BJ (cell line): ENCODE data around the gene AURKAIP1. TPM values are rescaled to one million over a fixed set of nuclear protein-coding genes. Genes with fewer than 3 reads are reported as not detected.
"Not testable (repeated sequence)": the region's sequence is repeated elsewhere in the genome, so short reads cannot be mapped to it uniquely, and the experiment has no call there.

ENCODE experiments used
- CTCF ChIA-PET: fragments of 350-600 bp; formaldehyde crosslinking; extraction: SDS; loops from one replicate; lab custom pipeline; 2021; ENCODE audit warnings: antibody characterized with exemption, inconsistent platforms; lab: Yijun Ruan, JAX
- POLR2A ChIA-PET: fragments of 300-600 bp; sonication (Branson Sonifier 250); formaldehyde crosslinking; extraction: SDS; loops from one replicate; lab custom pipeline; 2021; ENCODE audit warnings: antibody characterized with exemption; lab: Charles Lee
- DNase-seq: peaks from one replicate; pipeline ENCODE4 v3.0.0-alpha.2; 2011; ENCODE audit warnings: low read depth
- H3K27me3 ChIP-seq: 2 replicates; pipeline ENCODE4 v1.6.0; 2011; ENCODE audit warnings: low read length; ENCODE audit not compliant: control insufficient read depth, insufficient read depth
- H3K36me3 ChIP-seq: 2 replicates; pipeline ENCODE4 v1.5.1; 2011; ENCODE audit warnings: low read length; ENCODE audit not compliant: control insufficient read depth, insufficient read depth
- H3K4me3 ChIP-seq: 2 replicates; pipeline ENCODE4 v1.5.1; 2011; ENCODE audit warnings: low read depth, mild to moderate bottlenecking, control low read depth, low read length
- CTCF ChIP-seq: IDR thresholded peaks from 2 replicates; pipeline ENCODE4 v1.5.1; 2011; ENCODE audit warnings: low read depth, mild to moderate bottlenecking, control low read depth, inconsistent platforms, low read length, moderate library complexity; ENCODE audit not compliant: insufficient read depth
- polyA plus RNA-seq: library from polyadenylated mRNA; depleted of rRNA; stranded (reverse); fragments of >200 nt; gene quantifications from 2 replicates; pipeline ENCODE4 v1.2.3, GENCODE V29; 2011

AURKAIP1 gene
- polyA plus RNA-seq, 1 experiment: 97.8 TPM

GRCh38 chr1:1418464-1419362 is 43.7 kb upstream of the AURKAIP1 start:
- CTCF ChIA-PET: no interaction called here
- H3K4me3 ChIP-seq: no peak overlapping the region
- TF ChIP-seq CTCF: no peak
- no peak for DNase-seq
- no peaks in the 10 kb centered on the region for H3K27me3 ChIP-seq
- no peaks in the 10 kb centered on the region for H3K36me3 ChIP-seq
- POLR2A ChIA-PET: no interaction called here

- DNase-seq, CTCF ChIA-PET, H3K4me3 ChIP-seq, H3K36me3 ChIP-seq, H3K27me3 ChIP-seq, POLR2A ChIA-PET: not testable (repeated sequence)
Observed at GRCh38 chr1:1417825-1418463, 42.9 kb upstream of the AURKAIP1 start.

- CTCF ChIA-PET, H3K27me3 ChIP-seq, H3K36me3 ChIP-seq, POLR2A ChIA-PET, H3K4me3 ChIP-seq, DNase-seq: not testable (repeated sequence)
Observed at GRCh38 chr1:1417396-1417795, 42.4 kb upstream of the AURKAIP1 start.

- POLR2A ChIA-PET: no interaction called here
- CTCF ChIA-PET: no interaction called here
- no peaks in the 10 kb centered on the region for H3K27me3 ChIP-seq
- no peak for DNase-seq
- no peaks in the 10 kb centered on the region for H3K36me3 ChIP-seq
- TF ChIP-seq CTCF: no peak
- no peak overlapping the region for H3K4me3 ChIP-seq
Observed at GRCh38 chr1:1415751-1416150, 40.7 kb upstream of the AURKAIP1 start.

GRCh38 chr1:1412311-1412902 is 37.4 kb upstream of the AURKAIP1 start:
- DNase-seq, H3K27me3 ChIP-seq, POLR2A ChIA-PET, H3K4me3 ChIP-seq, H3K36me3 ChIP-seq: not testable (repeated sequence)
- CTCF ChIA-PET: interaction anchor here (2.2 kb wide), 1 partner anchor 28 kb away, joined by 7 read pairs; no protein-coding TSS in a partner anchor

GRCh38 chr1:1411626-1412025 is 36.6 kb upstream of the AURKAIP1 start:
- ChIA-PET POLR2A (no interaction called here), CTCF (interaction anchor here (1.2 kb wide), 1 partner anchor 28 kb away, joined by 3 read pairs; no protein-coding TSS in a partner anchor)
- no peak for DNase-seq
- no peak for TF ChIP-seq CTCF
- Histone ChIP-seq H3K27me3 (no peaks in the 10 kb centered on the region), H3K36me3 (no peaks in the 10 kb centered on the region), H3K4me3 (no peak overlapping the region)

- H3K4me3 ChIP-seq, POLR2A ChIA-PET, CTCF ChIA-PET, H3K36me3 ChIP-seq, DNase-seq, H3K27me3 ChIP-seq: not testable (repeated sequence)
Observed at GRCh38 chr1:1410238-1410637, 35.2 kb upstream of the AURKAIP1 start.
